Immature natural killer cell (primary cell): ENCODE data around the gene FAM114A2. TPM values are rescaled to one million over a fixed set of nuclear protein-coding genes. Genes with fewer than 3 reads are reported as not detected.

ENCODE experiments used
- DNase-seq, 3 donors: peaks; one replicate each; pipeline ENCODE4 v3.0.0; 2022; ENCODE audit warnings: mixed read lengths in 1 of 3
- H3K27ac Mint-ChIP-seq, 6 donors: one replicate each; pipeline ENCODE4 v1.8.0; 2020; ENCODE audit warnings: mixed read lengths in 6 of 6, mild to moderate bottlenecking in 5 of 6, inconsistent platforms in 4 of 6, moderate library complexity in 3 of 6
- H3K27me3 Mint-ChIP-seq, 3 donors: one replicate each; pipeline ENCODE4 v1.8.0; 2020 to 2021; ENCODE audit warnings: low read depth in 3 of 3, mild to moderate bottlenecking in 3 of 3, mixed read lengths in 3 of 3, moderate library complexity in 3 of 3, inconsistent platforms in 1 of 3
- H3K36me3 Mint-ChIP-seq, 3 donors: one replicate each; pipeline ENCODE4 v1.8.0; 2020; ENCODE audit warnings: mixed read lengths in 3 of 3, inconsistent platforms in 2 of 3, mild to moderate bottlenecking in 2 of 3
- H3K4me1 Mint-ChIP-seq, 2 donors: one replicate each; pipeline ENCODE4 v1.8.0; 2020; ENCODE audit warnings: inconsistent platforms in 2 of 2, mild to moderate bottlenecking in 2 of 2, mixed read lengths in 2 of 2, moderate library complexity in 1 of 2
- H3K4me3 Mint-ChIP-seq, 5 donors: one replicate each; pipeline ENCODE4 v1.8.0; 2020; ENCODE audit warnings: mild to moderate bottlenecking in 5 of 5, mixed read lengths in 5 of 5, inconsistent platforms in 3 of 5, moderate library complexity in 3 of 5
- H3K9me3 Mint-ChIP-seq, 6 donors: one replicate each; pipeline ENCODE4 v1.8.0; 2020; ENCODE audit warnings: mild to moderate bottlenecking in 6 of 6, mixed read lengths in 6 of 6, inconsistent platforms in 4 of 6, moderate library complexity in 3 of 6
- polyA plus RNA-seq, 3 donors: library from polyadenylated mRNA; unstranded; fragments of 300-500 nt; fragmentation: Illumina TruSeq; gene quantifications; one replicate each; pipeline ENCODE4 v1.2.3, GENCODE V29; 2021

FAM114A2 gene
- polyA plus RNA-seq, 3 donors from 2014 or later: 11.5 to 20.1 (median 12.7) TPM

- peaks cover 0 to 1% (median 0%) of the 10 kb centered on the region in 6 donors for H3K9me3 Mint-ChIP-seq
- H3K36me3 Mint-ChIP-seq: no peaks in the 10 kb centered on the region
- DNase-seq: no peak
- peak overlapping the region in 1 of 6 donors; percentile 5 for H3K27ac Mint-ChIP-seq
- peaks cover 0 to 7% (median 5%) of the 10 kb centered on the region in 3 donors for H3K27me3 Mint-ChIP-seq
- H3K4me1 Mint-ChIP-seq: no peaks in the 10 kb centered on the region
- H3K4me3 Mint-ChIP-seq: no peak overlapping the region
Observed at GRCh38 chr5:154065971-154066370, 27.3 kb upstream of the FAM114A2 start.

GRCh38 chr5:154063372-154063771 lies 24.7 kb upstream of the FAM114A2 start:
- H3K9me3 Mint-ChIP-seq: peaks cover 0 to 1% (median 0%) of the 10 kb centered on the region in 6 donors
- no peak overlapping the region for H3K4me3 Mint-ChIP-seq
- H3K36me3 Mint-ChIP-seq: no peaks in the 10 kb centered on the region
- H3K27ac Mint-ChIP-seq: no peak overlapping the region
- DNase-seq: no peak
- peaks cover 0 to 2% (median 0%) of the 10 kb centered on the region in 3 donors for H3K27me3 Mint-ChIP-seq
- H3K4me1 Mint-ChIP-seq: peaks cover 17% of the 10 kb centered on the region in 2 donors

GRCh38 chr5:154060606-154061005 lies 21.9 kb upstream of the FAM114A2 start:
- H3K4me3 Mint-ChIP-seq: no peak overlapping the region
- H3K27me3 Mint-ChIP-seq: peaks cover 0 to 2% (median 0%) of the 10 kb centered on the region in 3 donors
- DNase-seq: no peak
- H3K36me3 Mint-ChIP-seq: peaks cover 0 to 4% (median 0%) of the 10 kb centered on the region in 3 donors
- H3K9me3 Mint-ChIP-seq: peaks cover 0 to 1% (median 0%) of the 10 kb centered on the region in 6 donors
- peaks cover 30 to 32% of the 10 kb centered on the region in 2 donors for H3K4me1 Mint-ChIP-seq
- H3K27ac Mint-ChIP-seq: peak overlapping the region in 1 of 6 donors; percentile 52

- Mint-ChIP-seq H3K9me3 (peaks cover 0 to 1% (median 0%) of the 10 kb centered on the region in 6 donors), H3K4me1 (peaks cover 30 to 32% of the 10 kb centered on the region in 2 donors), H3K27me3 (peaks cover 0 to 2% (median 0%) of the 10 kb centered on the region in 3 donors), H3K27ac (peak overlapping the region; percentile 27 to 82 (median 79)), H3K4me3 (peak overlapping the region in 4 of 5 donors; percentile 56 to 74 (median 67)), H3K36me3 (peaks cover 0 to 9% (median 5%) of the 10 kb centered on the region in 3 donors)
- no peak for DNase-seq
Observed at GRCh38 chr5:154059583-154059982, 20.9 kb upstream of the FAM114A2 start.

- H3K9me3 Mint-ChIP-seq: peaks cover 0 to 1% (median 0%) of the 10 kb centered on the region in 6 donors
- peak in 1 of 3 donors; percentile 10 for DNase-seq
- peaks cover 30 to 32% of the 10 kb centered on the region in 2 donors for H3K4me1 Mint-ChIP-seq
- H3K4me3 Mint-ChIP-seq: peak overlapping the region; percentile 38 to 74 (median 64)
- peak overlapping the region; percentile 27 to 82 (median 79) for H3K27ac Mint-ChIP-seq
- peaks cover 0 to 2% (median 0%) of the 10 kb centered on the region in 3 donors for H3K27me3 Mint-ChIP-seq
- H3K36me3 Mint-ChIP-seq: peaks cover 0 to 12% (median 6%) of the 10 kb centered on the region in 3 donors
Observed at GRCh38 chr5:154059039-154059430, 20.3 kb upstream of the FAM114A2 start.

- Mint-ChIP-seq H3K4me1 (peaks cover 30 to 32% of the 10 kb centered on the region in 2 donors), H3K27ac (peak overlapping the region; percentile 27 to 82 (median 79)), H3K36me3 (peaks cover 1 to 16% (median 7%) of the 10 kb centered on the region in 3 donors), H3K27me3 (peaks cover 0 to 2% (median 0%) of the 10 kb centered on the region in 3 donors), H3K4me3 (peak overlapping the region; percentile 38 to 74 (median 64)), H3K9me3 (peaks cover 0 to 1% (median 0%) of the 10 kb centered on the region in 6 donors)
- no peak for DNase-seq
Observed at GRCh38 chr5:154058055-154059038, 19.6 kb upstream of the FAM114A2 start.

GRCh38 chr5:154055201-154055600 lies 16.5 kb upstream of the FAM114A2 start:
- Mint-ChIP-seq H3K27me3 (no peaks in the 10 kb centered on the region), H3K36me3 (peaks cover 11 to 35% (median 20%) of the 10 kb centered on the region in 3 donors), H3K4me3 (no peak overlapping the region), H3K27ac (no peak overlapping the region), H3K9me3 (no peaks in the 10 kb centered on the region), H3K4me1 (peaks cover 32 to 43% of the 10 kb centered on the region in 2 donors)
- DNase-seq: no peak

GRCh38 chr5:154053468-154053867 lies 14.8 kb upstream of the FAM114A2 start:
- Mint-ChIP-seq H3K27me3 (no peaks in the 10 kb centered on the region), H3K4me3 (no peak overlapping the region), H3K36me3 (peaks cover 11 to 42% (median 20%) of the 10 kb centered on the region in 3 donors), H3K9me3 (no peaks in the 10 kb centered on the region), H3K27ac (no peak overlapping the region), H3K4me1 (peaks cover 19 to 33% of the 10 kb centered on the region in 2 donors)
- DNase-seq: no peak

GRCh38 chr5:154049636-154050035 lies 10.9 kb upstream of the FAM114A2 start:
- H3K9me3 Mint-ChIP-seq: no peaks in the 10 kb centered on the region
- no peaks in the 10 kb centered on the region for H3K27me3 Mint-ChIP-seq
- peaks cover 11 to 40% (median 16%) of the 10 kb centered on the region in 3 donors for H3K36me3 Mint-ChIP-seq
- H3K27ac Mint-ChIP-seq: peak overlapping the region in 2 of 6 donors; percentile 30 to 35
- no peak for DNase-seq
- peaks cover 31 to 56% of the 10 kb centered on the region in 2 donors for H3K4me1 Mint-ChIP-seq
- H3K4me3 Mint-ChIP-seq: no peak overlapping the region

- Mint-ChIP-seq H3K4me1 (peaks cover 45 to 75% of the 10 kb centered on the region in 2 donors), H3K36me3 (peaks cover 6 to 23% (median 10%) of the 10 kb centered on the region in 3 donors), H3K27me3 (no peaks in the 10 kb centered on the region), H3K4me3 (peak overlapping the region in 2 of 5 donors; percentile 18 to 23), H3K27ac (peak overlapping the region in 5 of 6 donors; percentile 1 to 68 (median 50)), H3K9me3 (no peaks in the 10 kb centered on the region)
- no peak for DNase-seq
Observed at GRCh38 chr5:154047324-154047723, 8.6 kb upstream of the FAM114A2 start.

GRCh38 chr5:154046486-154046885 lies 7.8 kb upstream of the FAM114A2 start:
- Mint-ChIP-seq H3K9me3 (no peaks in the 10 kb centered on the region), H3K4me1 (peaks cover 46 to 79% of the 10 kb centered on the region in 2 donors), H3K4me3 (no peak overlapping the region), H3K36me3 (peaks cover 6 to 19% (median 6%) of the 10 kb centered on the region in 3 donors), H3K27ac (peak overlapping the region in 1 of 6 donors; percentile 51), H3K27me3 (no peaks in the 10 kb centered on the region)
- no peak for DNase-seq

- no peaks in the 10 kb centered on the region for H3K27me3 Mint-ChIP-seq
- H3K4me1 Mint-ChIP-seq: peaks cover 57 to 88% of the 10 kb centered on the region in 2 donors
- no peak overlapping the region for H3K4me3 Mint-ChIP-seq
- peak overlapping the region; percentile 51 to 84 (median 74) for H3K27ac Mint-ChIP-seq
- DNase-seq: peak; percentile 22 to 34 (median 23)
- peaks cover 0 to 7% (median 0%) of the 10 kb centered on the region in 3 donors for H3K36me3 Mint-ChIP-seq
- no peaks in the 10 kb centered on the region for H3K9me3 Mint-ChIP-seq
Observed at GRCh38 chr5:154044581-154044980, 5.9 kb upstream of the FAM114A2 start.

- Mint-ChIP-seq H3K4me3 (no peak overlapping the region), H3K36me3 (peaks cover 0 to 7% (median 0%) of the 10 kb centered on the region in 3 donors), H3K27me3 (peaks cover 0 to 3% (median under 1%) of the 10 kb centered on the region in 3 donors), H3K27ac (peak overlapping the region; percentile 51 to 81 (median 70)), H3K9me3 (no peaks in the 10 kb centered on the region), H3K4me1 (peaks cover 62 to 93% of the 10 kb centered on the region in 2 donors)
- no peak for DNase-seq
Observed at GRCh38 chr5:154044099-154044498, 5.4 kb upstream of the FAM114A2 start.
